ENCODE data around the gene DLL1. TPM values are rescaled to one million over a fixed set of nuclear protein-coding genes. Genes with fewer than 3 reads are reported as not detected.

Gene DLL1
- total RNA-seq, 1 donor: 0.36 TPM

- Histone ChIP-seq H3K27me3 (ENCODE audit: insufficient read depth, low read length) (peaks cover 5% of the 10 kb centered on the region), H3K4me3 (ENCODE audit: insufficient read depth, low read length) (no peak overlapping the region), H3K27ac (ENCODE audit: low read depth, low read length) (no peak overlapping the region), H3K4me2 (ENCODE audit: insufficient read depth, low read length) (no peak overlapping the region), H3K9me3 (ENCODE audit: low read depth, low read length) (no peaks in the 10 kb centered on the region), H3K79me2 (ENCODE audit: insufficient read depth, low read length) (no peaks in the 10 kb centered on the region), H4K20me1 (ENCODE audit: insufficient read depth, low read length) (no peaks in the 10 kb centered on the region), H3K4me1 (ENCODE audit: insufficient read depth, low read length) (no peaks in the 10 kb centered on the region), H3K36me3 (ENCODE audit: insufficient read depth, low read length) (no peaks in the 10 kb centered on the region), H2AFZ (ENCODE audit: low read length) (no peak overlapping the region)
- no peak for TF ChIP-seq CTCF (IDR thresholded peaks at IDR 0.05; ENCODE audit: extremely low read depth, low read depth, low read length)
- no peak for DNase-seq (ENCODE audit: insufficient read length, low spot score, missing footprints)
Measured at GRCh38 chr6:170255426-170256125, 35.3 kb downstream of the DLL1 start.

- DNase-seq (ENCODE audit: insufficient read length, low spot score, missing footprints): no peak
- H3K4me3 ChIP-seq (ENCODE audit: insufficient read depth, low read length): no peak overlapping the region
- no peak overlapping the region for H3K4me2 ChIP-seq (ENCODE audit: insufficient read depth, low read length)
- no peaks in the 10 kb centered on the region for H4K20me1 ChIP-seq (ENCODE audit: insufficient read depth, low read length)
- TF ChIP-seq CTCF (IDR thresholded peaks at IDR 0.05; ENCODE audit: extremely low read depth, low read depth, low read length): no peak
- H3K79me2 ChIP-seq (ENCODE audit: insufficient read depth, low read length): no peaks in the 10 kb centered on the region
- no peaks in the 10 kb centered on the region for H3K36me3 ChIP-seq (ENCODE audit: insufficient read depth, low read length)
- H2AFZ ChIP-seq (ENCODE audit: low read length): no peak overlapping the region
- peaks cover 5% of the 10 kb centered on the region for H3K27me3 ChIP-seq (ENCODE audit: insufficient read depth, low read length)
- H3K27ac ChIP-seq (ENCODE audit: low read depth, low read length): no peak overlapping the region
- no peaks in the 10 kb centered on the region for H3K9me3 ChIP-seq (ENCODE audit: low read depth, low read length)
- no peaks in the 10 kb centered on the region for H3K4me1 ChIP-seq (ENCODE audit: insufficient read depth, low read length)
Measured at GRCh38 chr6:170254315-170255213, 36.3 kb downstream of the DLL1 start.

- no peak overlapping the region for H3K4me2 ChIP-seq (ENCODE audit: insufficient read depth, low read length)
- H3K36me3 ChIP-seq (ENCODE audit: insufficient read depth, low read length): no peaks in the 10 kb centered on the region
- no peaks in the 10 kb centered on the region for H4K20me1 ChIP-seq (ENCODE audit: insufficient read depth, low read length)
- TF ChIP-seq CTCF (IDR thresholded peaks at IDR 0.05; ENCODE audit: extremely low read depth, low read depth, low read length): no peak
- no peaks in the 10 kb centered on the region for H3K4me1 ChIP-seq (ENCODE audit: insufficient read depth, low read length)
- no peak overlapping the region for H3K4me3 ChIP-seq (ENCODE audit: insufficient read depth, low read length)
- no peak for DNase-seq (ENCODE audit: insufficient read length, low spot score, missing footprints)
- peaks cover 5% of the 10 kb centered on the region for H3K27me3 ChIP-seq (ENCODE audit: insufficient read depth, low read length)
- no peak overlapping the region for H3K27ac ChIP-seq (ENCODE audit: low read depth, low read length)
- H3K9me3 ChIP-seq (ENCODE audit: low read depth, low read length): no peaks in the 10 kb centered on the region
- no peaks in the 10 kb centered on the region for H3K79me2 ChIP-seq (ENCODE audit: insufficient read depth, low read length)
- H2AFZ ChIP-seq (ENCODE audit: low read length): no peak overlapping the region
Measured at GRCh38 chr6:170253910-170254269, 37.0 kb downstream of the DLL1 start.
